CD4-positive, alpha-beta T cell treated with Interferon alpha-2 for 1 hour (primary cell): ENCODE measurements around the gene COG8.
A peak's percentile ranks its signal among the peaks of the same experiment; 100 is the strongest.
"Not testable (repeated sequence)": the region's sequence is repeated elsewhere in the genome, so short reads cannot be mapped to it uniquely, and the experiment has no call there.

Experiments
- DNase-seq, 2 donors: peaks; one replicate each; pipeline ENCODE4 v3.0.0-alpha.2; 2020 to 2022

Gene COG8

GRCh38 chr16:69339289-69340094 lies at the start of gene COG8, which contains the start of gene NIP7:
Gene COG8, minus strand, starts transcription at chr16:69339564. Its CDS starts 12 bp downstream, at chr16:69339552.
Gene NIP7, plus strand, starts transcription at chr16:69339772. Its CDS starts 58 bp downstream, at chr16:69339830.
- DNase-seq, result peak; percentile 92 to 95

- no peak for DNase-seq
Observed at GRCh38 chr16:69386596-69386995, 47.2 kb upstream of the COG8 start.

GRCh38 chr16:69384974-69385373 lies 45.6 kb upstream of the COG8 start:
- no peak for DNase-seq

GRCh38 chr16:69382421-69382820 lies 43.1 kb upstream of the COG8 start:
- DNase-seq, result no peak

GRCh38 chr16:69381231-69381630 lies 41.9 kb upstream of the COG8 start:
- DNase-seq, result no peak

- no peak for DNase-seq
Observed at GRCh38 chr16:69378760-69379159, 39.4 kb upstream of the COG8 start.

- no peak for DNase-seq
Observed at GRCh38 chr16:69378036-69378435, 38.7 kb upstream of the COG8 start.

- DNase-seq, result no peak
Observed at GRCh38 chr16:69376393-69377059, 37.2 kb upstream of the COG8 start.

GRCh38 chr16:69373019-69373418 lies 33.7 kb upstream of the COG8 start:
- no peak for DNase-seq

GRCh38 chr16:69371564-69371963 lies 32.2 kb upstream of the COG8 start:
- DNase-seq, result peak in 1 of 2 donors; percentile 13

- DNase-seq, result no peak
Observed at GRCh38 chr16:69368866-69369265, 29.5 kb upstream of the COG8 start.

- DNase-seq, result no peak
Observed at GRCh38 chr16:69367980-69368379, 28.6 kb upstream of the COG8 start.

GRCh38 chr16:69366431-69366830 lies 27.1 kb upstream of the COG8 start:
- no peak for DNase-seq

GRCh38 chr16:69365901-69366300 lies 26.5 kb upstream of the COG8 start:
- no peak for DNase-seq

GRCh38 chr16:69364088-69364487 lies 24.7 kb upstream of the COG8 start:
- no peak for DNase-seq

GRCh38 chr16:69363281-69363717 lies 23.9 kb upstream of the COG8 start:
- no peak for DNase-seq

- DNase-seq, result not testable (repeated sequence)
Observed at GRCh38 chr16:69360070-69360469, 20.7 kb upstream of the COG8 start.

- DNase-seq, result no peak
Observed at GRCh38 chr16:69351309-69352027, 12.1 kb upstream of the COG8 start, which contains the start of gene TMED6. Gene TMED6, minus strand, starts transcription at chr16:69351786. Its CDS starts 33 bp downstream, at chr16:69351753.

GRCh38 chr16:69350536-69351133 lies 11.3 kb upstream of the COG8 start:
- DNase-seq, result no peak

- DNase-seq, result no peak
Observed at GRCh38 chr16:69349536-69349935, 10.2 kb upstream of the COG8 start.

- no peak for DNase-seq
Observed at GRCh38 chr16:69348222-69348621, 8.9 kb upstream of the COG8 start.

- no peak for DNase-seq
Observed at GRCh38 chr16:69346683-69347082, 7.3 kb upstream of the COG8 start.

- no peak for DNase-seq
Observed at GRCh38 chr16:69345923-69346322, 6.6 kb upstream of the COG8 start.
